Daoy (cell line): ENCODE data around the gene PLEKHF1. TPM values are rescaled to one million over a fixed set of nuclear protein-coding genes. Genes with fewer than 3 reads are reported as not detected.
"Not testable (repeated sequence)": the region's sequence is repeated elsewhere in the genome, so short reads cannot be mapped to it uniquely, and the experiment has no call there.

ENCODE experiments used
- DNase-seq: peaks from one replicate; pipeline ENCODE4 v3.0.0-alpha.2; 2015; ENCODE audit warnings: low read depth
- total RNA-seq: library from RNA; depleted of rRNA; stranded (reverse); fragments of >200 nt; shearing (Covaris generic); gene quantifications from 2 replicates; pipeline ENCODE4 v1.2.3, GENCODE V29; 2014

PLEKHF1 gene
- total RNA-seq, 1 experiment from 2014 or later: 9.2 TPM

- no peak for DNase-seq
Measured at GRCh38 chr19:29700498-29700897, 35.2 kb downstream of the PLEKHF1 start.

DNA sequence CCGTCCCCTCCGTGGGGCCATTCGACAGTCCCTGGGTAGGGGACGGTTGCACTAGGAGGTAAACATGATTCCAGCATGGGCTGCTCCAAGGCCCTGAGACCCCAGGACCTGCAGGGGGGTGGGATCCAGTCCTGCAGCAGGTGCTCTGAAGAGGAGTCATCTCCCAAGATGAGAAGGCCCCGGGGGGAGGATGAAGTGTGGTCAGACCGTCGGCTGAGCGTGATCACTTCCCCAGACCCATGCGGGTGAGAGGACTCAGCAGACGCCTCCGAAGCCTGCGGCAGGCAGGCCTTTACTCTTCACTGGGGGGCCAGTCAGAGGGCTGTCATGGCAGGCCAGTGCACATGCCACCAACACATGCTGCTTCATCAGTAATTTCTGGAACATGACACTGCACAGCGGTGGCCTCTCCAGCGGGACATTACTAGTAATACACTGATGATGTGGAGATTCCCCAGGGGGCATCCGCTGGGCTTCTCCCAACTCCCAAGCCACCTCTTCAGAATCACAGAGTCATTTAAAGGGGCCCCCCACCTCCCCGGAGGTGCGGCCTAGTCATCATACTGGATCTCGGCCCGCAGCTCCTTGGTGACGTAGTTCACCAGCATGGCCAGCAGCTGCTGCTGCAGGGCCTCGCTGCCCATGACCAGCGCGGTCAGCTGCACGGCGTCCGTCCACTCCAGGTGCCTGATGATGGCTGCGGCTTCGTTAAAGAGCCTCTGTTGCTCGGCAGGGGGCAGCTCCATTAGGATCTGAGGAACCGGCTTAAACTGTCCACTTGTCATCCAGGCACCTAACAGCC is 37.1 kb downstream of the PLEKHF1 start:
- DNase-seq: no peak

DNA sequence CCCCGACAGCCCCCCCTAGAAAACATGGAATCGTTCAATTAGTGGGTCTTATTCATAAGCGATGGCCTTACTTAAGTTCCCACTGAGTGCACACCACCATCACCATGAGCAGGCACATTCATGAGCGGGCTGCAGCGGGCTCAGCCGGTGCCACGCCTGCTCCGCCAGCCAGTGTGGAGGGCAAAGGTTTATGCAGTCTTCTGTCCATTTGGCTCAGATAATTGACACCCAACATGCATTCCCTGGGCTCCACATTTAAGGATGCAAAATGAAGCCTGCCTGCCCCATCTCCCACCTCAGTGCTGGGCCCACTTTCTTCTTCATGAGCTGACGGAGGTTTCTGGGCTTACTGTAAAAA is 37.7 kb downstream of the PLEKHF1 start:
- no peak for DNase-seq

- DNase-seq: no peak
Measured at GRCh38 chr19:29704562-29705558, 39.6 kb downstream of the PLEKHF1 start.

DNA sequence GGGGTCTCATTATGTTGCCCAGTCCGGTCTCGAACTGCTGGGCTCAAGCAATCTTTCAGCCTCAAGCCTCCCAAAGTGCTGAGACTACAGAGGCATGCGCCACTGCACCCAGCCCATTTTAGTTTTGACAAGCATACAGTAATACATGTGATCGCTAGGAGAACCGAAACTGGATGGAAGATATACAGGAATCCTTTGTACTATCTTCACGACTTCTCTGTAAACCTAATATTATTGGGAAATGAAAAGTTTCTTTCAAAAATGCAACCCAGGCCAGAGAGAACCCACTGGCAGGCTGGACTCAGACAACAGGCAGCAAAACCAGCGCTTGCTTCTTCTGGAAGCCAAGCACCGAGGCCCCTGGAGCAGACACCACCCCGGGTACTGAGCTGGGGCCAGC is 40.4 kb downstream of the PLEKHF1 start:
- no peak for DNase-seq

DNA sequence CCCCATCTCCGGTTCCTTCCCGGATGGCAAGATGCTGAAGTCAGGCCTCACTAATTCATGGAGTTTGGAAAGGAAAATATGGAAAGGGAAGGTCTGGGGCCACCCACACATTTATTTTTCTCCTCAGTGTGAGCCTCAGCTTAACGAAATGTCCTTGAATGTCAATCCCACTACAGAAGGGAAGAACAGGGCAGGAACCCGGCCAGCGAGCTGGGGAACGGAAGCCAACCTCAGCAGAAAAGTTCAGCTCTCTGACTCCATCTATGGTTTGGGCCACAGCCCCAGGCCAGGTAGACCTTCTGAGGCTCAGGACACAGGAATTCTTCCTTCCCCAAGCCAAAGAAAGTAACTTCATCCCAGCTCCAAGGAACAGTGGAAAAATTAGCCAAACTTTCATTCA is 41.4 kb downstream of the PLEKHF1 start:
- DNase-seq: no peak

GRCh38 chr19:29708554-29709439 is 43.5 kb downstream of the PLEKHF1 start:
- no peak for DNase-seq

DNA sequence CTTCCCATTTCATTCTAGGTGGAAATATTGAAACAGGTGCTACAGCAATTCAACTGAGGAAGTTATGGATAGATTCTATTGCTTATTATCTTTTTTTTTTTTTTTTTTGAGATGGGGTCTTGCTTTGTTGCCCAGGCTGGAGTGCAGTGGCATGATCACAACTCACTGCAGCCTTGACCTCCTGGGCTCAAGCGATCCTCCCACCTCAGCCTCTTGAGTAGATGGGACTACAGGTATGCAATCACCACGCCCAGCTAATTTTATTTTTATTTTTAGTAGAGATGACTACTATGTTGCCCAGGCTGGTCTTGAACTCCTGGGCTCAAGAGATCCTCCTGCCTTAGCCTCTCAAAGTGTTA is 44.2 kb downstream of the PLEKHF1 start:
- DNase-seq: not testable (repeated sequence)

DNA sequence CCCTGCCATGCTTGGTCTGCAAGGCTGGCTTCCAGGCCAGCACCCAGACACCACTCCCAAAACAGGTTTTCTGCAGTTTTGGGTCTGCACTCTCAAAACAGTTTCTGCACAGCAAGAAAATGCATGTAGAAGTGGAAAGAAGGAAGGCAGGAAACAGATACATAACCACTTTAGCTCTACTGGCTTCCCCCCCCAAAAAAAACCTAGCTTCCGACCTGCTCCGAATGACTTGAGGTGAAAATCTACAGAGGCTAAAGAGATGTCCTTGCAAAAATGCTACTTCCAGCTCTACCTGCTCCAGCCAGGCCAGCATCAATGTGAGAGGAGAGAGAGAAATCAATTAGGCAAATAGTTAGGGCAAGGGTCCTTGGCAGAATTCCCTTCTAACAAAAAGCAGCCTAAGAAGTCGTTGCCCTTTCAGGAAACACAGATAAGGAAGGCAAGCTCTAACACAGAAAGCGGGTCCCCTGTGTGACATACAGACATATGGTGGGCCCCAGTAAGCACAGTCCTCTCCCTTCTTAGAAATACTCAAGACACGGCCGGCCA is 46.4 kb downstream of the PLEKHF1 start:
- no peak for DNase-seq

GRCh38 chr19:29712744-29713516 is 47.7 kb downstream of the PLEKHF1 start:
- DNase-seq: no peak

GRCh38 chr19:29714371-29714952 is 49.2 kb downstream of the PLEKHF1 start:
- no peak for DNase-seq

DNA sequence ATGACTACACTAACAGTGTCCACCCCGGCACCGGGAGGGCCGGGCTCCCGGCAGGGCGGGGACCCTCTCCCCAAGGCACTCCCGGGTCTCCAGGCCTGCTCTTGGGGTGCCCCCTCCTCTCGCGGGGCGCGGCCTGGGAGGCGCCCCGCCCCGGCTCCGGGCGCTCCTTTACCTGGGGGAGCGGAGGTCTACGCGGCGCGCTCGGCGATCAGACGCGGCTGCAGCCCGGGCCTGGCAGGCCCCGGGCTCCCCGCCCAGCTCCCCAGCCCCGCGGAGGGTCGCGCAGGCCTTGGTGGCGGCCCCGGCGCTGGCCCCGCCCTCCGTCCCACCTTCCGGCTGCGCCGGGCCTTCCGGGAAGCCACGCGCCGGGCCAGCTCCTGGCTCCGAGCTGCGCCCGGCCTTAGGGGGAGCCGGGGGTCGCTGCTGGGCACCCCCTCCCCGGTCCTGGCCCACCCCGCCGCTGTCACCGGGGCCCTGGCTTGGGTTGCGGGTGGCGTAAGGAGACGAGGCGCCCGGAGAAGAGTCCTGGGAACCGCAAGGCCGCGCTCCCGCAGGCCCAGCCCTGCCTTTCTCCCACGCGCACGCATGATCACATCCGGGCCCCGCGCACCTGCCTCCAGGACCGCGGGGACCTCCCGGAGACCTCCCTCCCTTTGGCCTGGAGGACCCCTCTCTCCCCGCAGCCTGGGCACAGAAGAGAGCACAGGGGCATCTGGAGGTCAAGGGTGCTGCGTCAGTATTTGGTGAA is 49.9 kb downstream of the PLEKHF1 start, which contains the start of gene C19orf12:
Gene C19orf12, minus strand, starts transcription at position 309 of the 748 bp plus-strand sequence. CDS start 6,848 bp downstream, outside the sequence.
- DNase-seq: peak; percentile 67

DNA sequence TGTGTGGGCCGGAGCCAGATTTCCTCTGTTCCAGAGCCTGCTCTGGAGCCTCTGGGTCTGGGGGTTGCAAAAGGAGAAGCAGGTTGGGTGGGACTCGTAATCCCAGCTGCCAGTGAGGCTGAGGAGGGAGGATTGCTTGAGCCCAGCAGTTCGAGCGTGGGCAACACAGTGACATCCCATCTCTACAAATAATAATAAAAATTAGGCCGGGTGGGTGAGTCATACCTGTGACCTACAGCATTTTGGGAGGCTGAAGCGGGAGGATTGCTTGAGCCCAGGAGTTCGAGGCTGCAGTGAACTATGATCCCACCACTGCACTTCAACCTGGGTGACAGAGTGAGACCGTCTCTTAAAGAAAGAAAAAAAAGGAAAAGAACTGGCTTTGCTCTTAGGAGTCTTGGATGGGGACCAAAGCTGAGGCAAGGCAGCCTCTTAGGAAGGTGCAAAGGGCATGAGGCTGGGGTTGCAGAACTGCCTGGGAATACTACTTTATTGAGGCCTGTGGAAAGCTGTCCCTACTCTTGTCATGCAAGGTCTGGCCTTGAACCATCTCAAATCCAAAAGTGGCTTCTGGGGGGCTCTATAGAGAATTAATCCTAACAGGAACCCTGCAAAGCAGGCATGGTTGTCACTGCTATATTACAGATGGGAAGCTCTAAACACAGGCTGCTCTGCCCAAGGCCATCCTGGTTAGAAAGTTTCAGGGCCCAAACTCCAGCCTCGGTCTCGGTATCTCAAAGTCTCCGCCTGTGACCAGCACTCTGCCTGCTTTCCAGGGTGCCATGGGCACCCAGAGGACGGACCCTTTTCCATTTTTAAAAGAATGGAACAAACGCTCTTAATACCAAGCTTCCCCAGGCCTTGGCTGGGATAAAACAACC is 50.7 kb downstream of the PLEKHF1 start:
- DNase-seq: peak; percentile 52

- no peak for DNase-seq
Measured at GRCh38 chr19:29717051-29717450, 51.8 kb downstream of the PLEKHF1 start.

- DNase-seq: peak; percentile 30
Measured at GRCh38 chr19:29724102-29724641, 58.9 kb downstream of the PLEKHF1 start.

DNA sequence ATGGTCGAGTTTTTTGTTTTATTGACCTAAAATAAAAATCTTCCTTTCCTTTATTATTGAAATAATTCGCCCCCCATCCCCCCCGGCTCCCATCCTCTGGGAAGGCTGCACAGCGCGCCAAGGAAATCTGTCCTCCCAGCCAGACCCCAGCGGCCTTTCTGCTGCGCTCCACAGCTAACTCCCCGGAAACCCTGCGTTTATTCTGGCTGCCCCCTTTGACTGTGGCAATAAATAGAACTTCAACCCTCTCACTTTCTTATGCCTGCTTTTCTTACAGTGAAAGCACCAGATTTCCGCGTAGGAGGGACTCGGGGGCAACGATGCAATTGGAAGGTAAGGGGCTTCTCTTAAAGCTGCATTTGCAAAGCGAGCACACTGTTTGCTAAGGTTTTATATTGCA is 59.5 kb downstream of the PLEKHF1 start:
- no peak for DNase-seq
